HCT116 (cell line): ENCODE data around the gene TAAR5.

ENCODE experiments used
- ATF3 ChIP-seq: IDR thresholded peaks from 2 replicates; pipeline ENCODE4 v1.6.1; 2012
- CBX3 ChIP-seq: IDR thresholded peaks from 2 replicates; pipeline ENCODE4 v1.6.1; 2012; ENCODE audit warnings: low read depth
- CEBPB ChIP-seq: IDR thresholded peaks from 2 replicates; pipeline ENCODE4 v1.6.1; 2012; ENCODE audit warnings: low read depth
- CTCF ChIP-seq, 3 experiments: fragments of 200-600 bp in 1 of 3; sonication (generic) in 1 of 3; IDR thresholded peaks in 2 of 3; conservative IDR thresholded peaks in 1 of 3; 2 replicates each; pipeline ENCODE4 v1.5.1; 2012 to 2017; ENCODE audit warnings: low read depth in 2 of 3, low read length in 2 of 3, antibody characterized with exemption in 1 of 3, borderline replicate concordance in 1 of 3, control low read depth in 1 of 3, mild to moderate bottlenecking in 1 of 3, mixed read lengths in 1 of 3, mixed run types in 1 of 3, moderate library complexity in 1 of 3; ENCODE audit not compliant: insufficient read depth in 1 of 3
- EZH2 ChIP-seq: fragments of 200-600 bp; sonication (generic); IDR thresholded peaks from 2 replicates; pipeline ENCODE4 v1.6.1; 2017; ENCODE audit warnings: antibody characterized with exemption, mixed run types
- EZH2phosphoT487 ChIP-seq: fragments of 200-600 bp; IDR thresholded peaks from 2 replicates; pipeline ENCODE4 v1.6.1; 2018; ENCODE audit warnings: antibody characterized with exemption, borderline replicate concordance
- POLR2A ChIP-seq: IDR thresholded peaks from 2 replicates; pipeline ENCODE4 v1.7.0; 2011; ENCODE audit warnings: borderline replicate concordance; ENCODE audit not compliant: insufficient read depth, insufficient read length; ENCODE audit errors: extremely low read depth
- POLR2AphosphoS5 ChIP-seq: IDR thresholded peaks from 2 replicates; pipeline ENCODE4 v1.6.1; 2011; ENCODE audit warnings: mild to moderate bottlenecking, low read depth, low read length, moderate library complexity
- RAD21 ChIP-seq: IDR thresholded peaks from 2 replicates; pipeline ENCODE4 v1.6.1; 2012; ENCODE audit warnings: low read depth, mild to moderate bottlenecking
- REST ChIP-seq: IDR thresholded peaks from 2 replicates; pipeline ENCODE4 v1.6.1; 2012; ENCODE audit warnings: low read depth
- TCF7L2 ChIP-seq: IDR thresholded peaks from 2 replicates; pipeline ENCODE4 v1.7.0; 2011; ENCODE audit warnings: borderline replicate concordance, inconsistent platforms; ENCODE audit not compliant: insufficient read depth, insufficient read length; ENCODE audit errors: extremely low read depth
- YY1 ChIP-seq: IDR thresholded peaks from 2 replicates; pipeline ENCODE4 v1.6.1; 2011; ENCODE audit warnings: low read length, low read depth, moderate library complexity, mild to moderate bottlenecking; ENCODE audit not compliant: insufficient replicate concordance; ENCODE audit errors: extremely low read depth
- ZFX ChIP-seq: fragments of 450-650 bp; IDR thresholded peaks from 2 replicates; pipeline ENCODE4 v1.6.1; 2017

- TF ChIP-seq ZFX = no peak
- TF ChIP-seq CTCF (IDR thresholded peaks at IDR 0.05 in 2 of 3, conservative IDR thresholded peaks at IDR 0.05 in 1 of 3; ENCODE audit: borderline replicate concordance in 1 of 3, insufficient read depth in 1 of 3, low read depth in 2 of 3, low read length in 2 of 3) = no peak
- TF ChIP-seq ATF3 = no peak
- no peak for TF ChIP-seq EZH2
- no peak for TF ChIP-seq TCF7L2
- TF ChIP-seq REST = no peak
- TF ChIP-seq YY1 = no peak
- TF ChIP-seq EZH2phosphoT487 = no peak
- TF ChIP-seq CEBPB = no peak
- no peak for TF ChIP-seq POLR2AphosphoS5
- TF ChIP-seq RAD21 = no peak
- no peak for TF ChIP-seq CBX3
- no peak for TF ChIP-seq POLR2A
Observed at GRCh38 chr6:132596201-132596600, 6.7 kb upstream of the TAAR5 start.
